Activated T-cell treated with anti-CD3 and anti-CD28 coated beads, Interleukin-2, amount 50 U/mL, for 24 hours (primary cell): Measurements from ENCODE around the gene ARMC3.
"Not testable (repeated sequence)": the region's sequence is repeated elsewhere in the genome, so short reads cannot be mapped to it uniquely, and the experiment has no call there.

ENCODE experiments used
- DNase-seq: peaks from one replicate; pipeline ENCODE4 v3.0.0-alpha.2; 2020
- H3K27ac Mint-ChIP-seq: 2 replicates; pipeline ENCODE4 v1.8.0; 2020; ENCODE audit warnings: mild to moderate bottlenecking, mixed read lengths
- H3K27me3 Mint-ChIP-seq: 2 replicates; pipeline ENCODE4 v1.8.0; 2020; ENCODE audit warnings: mixed read lengths
- H3K36me3 Mint-ChIP-seq: 2 replicates; pipeline ENCODE4 v1.8.0; 2020; ENCODE audit warnings: low read depth, mixed read lengths
- H3K4me1 Mint-ChIP-seq: 2 replicates; pipeline ENCODE4 v1.8.0; 2020; ENCODE audit warnings: low read depth, mixed read lengths
- H3K4me3 Mint-ChIP-seq: 2 replicates; pipeline ENCODE4 v1.8.0; 2020; ENCODE audit warnings: mild to moderate bottlenecking, moderate library complexity, mixed read lengths
- H3K9me3 Mint-ChIP-seq: 2 replicates; pipeline ENCODE4 v1.8.0; 2020; ENCODE audit warnings: mixed read lengths

ARMC3 gene

GRCh38 chr10:23063045-23063972 lies 135.5 kb downstream of the ARMC3 start:
- H3K36me3 Mint-ChIP-seq, result no peaks in the 10 kb centered on the region
- peaks cover 8% of the 10 kb centered on the region for H3K9me3 Mint-ChIP-seq
- peaks cover 1% of the 10 kb centered on the region for H3K4me1 Mint-ChIP-seq
- H3K27ac Mint-ChIP-seq, result no peak overlapping the region
- DNase-seq, result no peak
- H3K27me3 Mint-ChIP-seq, result peaks cover 16% of the 10 kb centered on the region
- no peak overlapping the region for H3K4me3 Mint-ChIP-seq

- Mint-ChIP-seq H3K27ac (no peak overlapping the region), H3K36me3 (no peaks in the 10 kb centered on the region), H3K4me1 (peaks cover 3% of the 10 kb centered on the region), H3K9me3 (peaks cover 6% of the 10 kb centered on the region), H3K4me3 (no peak overlapping the region), H3K27me3 (peaks cover 13% of the 10 kb centered on the region)
- no peak for DNase-seq
These were observed 136.3 kb downstream of the ARMC3 start for GRCh38 chr10:23063973-23064812.

GRCh38 chr10:23064813-23065114 lies 136.9 kb downstream of the ARMC3 start:
- H3K4me3 Mint-ChIP-seq, H3K9me3 Mint-ChIP-seq, H3K4me1 Mint-ChIP-seq, H3K27ac Mint-ChIP-seq, DNase-seq, H3K36me3 Mint-ChIP-seq: not testable (repeated sequence)
- H3K27me3 Mint-ChIP-seq, result peaks cover 13% of the 10 kb centered on the region

GRCh38 chr10:23065181-23065948 lies 137.5 kb downstream of the ARMC3 start:
- no peaks in the 10 kb centered on the region for H3K36me3 Mint-ChIP-seq

GRCh38 chr10:23067337-23067736 lies 139.5 kb downstream of the ARMC3 start:
- H3K9me3 Mint-ChIP-seq, result no peaks in the 10 kb centered on the region

More at GRCh38 chr10:23065181-23065948, 137.5 kb downstream of the ARMC3 start:
- no peak for DNase-seq
- Mint-ChIP-seq H3K4me1 (peaks cover 3% of the 10 kb centered on the region), H3K4me3 (no peak overlapping the region), H3K9me3 (no peaks in the 10 kb centered on the region), H3K27me3 (peaks cover 8% of the 10 kb centered on the region), H3K27ac (no peak overlapping the region)

GRCh38 chr10:23067939-23068775 lies 140.3 kb downstream of the ARMC3 start:
- peaks cover 8% of the 10 kb centered on the region for H3K27me3 Mint-ChIP-seq
- H3K4me3 Mint-ChIP-seq, result no peak overlapping the region

More at GRCh38 chr10:23067337-23067736, 139.5 kb downstream of the ARMC3 start:
- no peak overlapping the region for H3K4me3 Mint-ChIP-seq
- H3K36me3 Mint-ChIP-seq, result no peaks in the 10 kb centered on the region
- no peak for DNase-seq
- no peak overlapping the region for H3K27ac Mint-ChIP-seq
- H3K4me1 Mint-ChIP-seq, result peaks cover 3% of the 10 kb centered on the region
- H3K27me3 Mint-ChIP-seq, result peaks cover 8% of the 10 kb centered on the region

GRCh38 chr10:23069019-23069815 lies 141.4 kb downstream of the ARMC3 start:
- Mint-ChIP-seq H3K4me3 (no peak overlapping the region), H3K36me3 (no peaks in the 10 kb centered on the region), H3K27ac (no peak overlapping the region), H3K27me3 (peaks cover 5% of the 10 kb centered on the region), H3K9me3 (no peaks in the 10 kb centered on the region), H3K4me1 (peaks cover 3% of the 10 kb centered on the region)
- DNase-seq, result no peak

More at GRCh38 chr10:23067939-23068775, 140.3 kb downstream of the ARMC3 start:
- peak; percentile 74 for DNase-seq
- H3K9me3 Mint-ChIP-seq, result no peaks in the 10 kb centered on the region
- no peak overlapping the region for H3K27ac Mint-ChIP-seq
- peaks cover 3% of the 10 kb centered on the region for H3K4me1 Mint-ChIP-seq
- H3K36me3 Mint-ChIP-seq, result no peaks in the 10 kb centered on the region

- not testable (repeated sequence) for H3K27me3 Mint-ChIP-seq, H3K27ac Mint-ChIP-seq, H3K36me3 Mint-ChIP-seq, H3K4me1 Mint-ChIP-seq, DNase-seq, H3K9me3 Mint-ChIP-seq, H3K4me3 Mint-ChIP-seq
These were observed 142.4 kb downstream of the ARMC3 start for GRCh38 chr10:23070092-23070912.

- H3K9me3 Mint-ChIP-seq, result no peaks in the 10 kb centered on the region
- no peak overlapping the region for H3K27ac Mint-ChIP-seq
- peaks cover 3% of the 10 kb centered on the region for H3K4me1 Mint-ChIP-seq
- no peak overlapping the region for H3K4me3 Mint-ChIP-seq
- no peaks in the 10 kb centered on the region for H3K36me3 Mint-ChIP-seq
- peaks cover 5% of the 10 kb centered on the region for H3K27me3 Mint-ChIP-seq
- DNase-seq, result no peak
These were observed 143.0 kb downstream of the ARMC3 start for GRCh38 chr10:23070913-23071218.

- not testable (repeated sequence) for DNase-seq, H3K9me3 Mint-ChIP-seq, H3K4me1 Mint-ChIP-seq, H3K36me3 Mint-ChIP-seq, H3K4me3 Mint-ChIP-seq, H3K27ac Mint-ChIP-seq
- peaks cover 16% of the 10 kb centered on the region for H3K27me3 Mint-ChIP-seq
These were observed 144.7 kb downstream of the ARMC3 start for GRCh38 chr10:23072593-23072992.

- Mint-ChIP-seq H3K4me3 (no peak overlapping the region), H3K4me1 (no peaks in the 10 kb centered on the region), H3K27me3 (peaks cover 17% of the 10 kb centered on the region), H3K27ac (no peak overlapping the region), H3K36me3 (no peaks in the 10 kb centered on the region), H3K9me3 (no peaks in the 10 kb centered on the region)
- no peak for DNase-seq
These were observed 145.7 kb downstream of the ARMC3 start for GRCh38 chr10:23073527-23073926.

- Mint-ChIP-seq H3K27me3 (peaks cover 30% of the 10 kb centered on the region), H3K4me1 (no peaks in the 10 kb centered on the region), H3K27ac (no peak overlapping the region), H3K9me3 (no peaks in the 10 kb centered on the region), H3K4me3 (no peak overlapping the region), H3K36me3 (no peaks in the 10 kb centered on the region)
- DNase-seq, result no peak
These were observed 147.8 kb downstream of the ARMC3 start for GRCh38 chr10:23075672-23076071.

GRCh38 chr10:23078114-23078513 lies 150.3 kb downstream of the ARMC3 start:
- H3K4me1 Mint-ChIP-seq, result no peaks in the 10 kb centered on the region
- peaks cover 45% of the 10 kb centered on the region for H3K27me3 Mint-ChIP-seq

More at GRCh38 chr10:23078114-23078513, 150.3 kb downstream of the ARMC3 start:
- no peak overlapping the region for H3K27ac Mint-ChIP-seq
- H3K9me3 Mint-ChIP-seq, result no peaks in the 10 kb centered on the region
- H3K36me3 Mint-ChIP-seq, result no peaks in the 10 kb centered on the region
- DNase-seq, result no peak
- H3K4me3 Mint-ChIP-seq, result no peak overlapping the region
